Measurements from ENCODE around the gene DYRK3. TPM values are rescaled to one million over a fixed set of nuclear protein-coding genes. Genes with fewer than 3 reads are reported as not detected.

The DYRK3 gene
- total and polyA plus RNA-seq, 2 of the 8 experiments (the other 6 are each of a cell fraction or from before 2014, with no cell fraction given): 2.1 to 8.5 TPM

DNA sequence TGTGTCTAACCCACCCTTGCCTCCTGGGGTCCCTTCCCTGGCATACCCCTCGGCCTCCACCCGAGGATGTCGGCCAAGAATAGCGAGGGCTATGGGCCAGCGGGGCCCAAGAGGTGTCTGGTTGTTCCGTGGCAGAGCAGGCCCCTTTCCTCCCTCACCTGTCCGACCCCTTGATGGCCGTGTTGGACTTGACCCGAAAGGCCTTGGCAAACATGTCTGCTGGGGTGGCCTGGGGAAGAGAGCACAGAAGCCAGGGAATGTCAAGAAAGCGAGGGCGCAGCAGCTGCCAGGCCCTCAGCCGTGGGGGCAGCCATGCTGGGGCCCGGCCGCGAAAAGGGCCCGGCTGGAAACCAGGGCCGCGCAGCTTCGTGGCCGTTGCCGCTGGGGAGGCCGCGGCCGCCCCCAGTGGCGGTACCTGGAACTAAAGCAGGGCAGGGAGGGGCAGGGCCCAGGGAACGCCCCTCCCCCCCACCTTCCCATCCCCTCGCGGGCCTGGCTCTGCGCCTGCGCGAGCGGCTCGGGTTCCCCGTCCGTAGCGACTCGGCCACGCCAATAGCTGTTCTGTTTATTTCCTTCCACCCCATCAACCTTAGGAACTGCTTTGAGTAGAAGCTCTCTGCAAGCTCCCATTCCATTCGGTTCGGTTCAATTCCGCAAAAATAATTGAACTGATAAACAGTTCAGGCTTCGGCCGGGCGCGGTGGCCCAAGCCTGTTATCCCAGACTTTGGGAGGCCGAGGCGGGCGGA is 23.0 kb upstream of the DYRK3 start, which contains the start of gene EIF2D (continued):
- TF ChIP-seq, protein P1, sequence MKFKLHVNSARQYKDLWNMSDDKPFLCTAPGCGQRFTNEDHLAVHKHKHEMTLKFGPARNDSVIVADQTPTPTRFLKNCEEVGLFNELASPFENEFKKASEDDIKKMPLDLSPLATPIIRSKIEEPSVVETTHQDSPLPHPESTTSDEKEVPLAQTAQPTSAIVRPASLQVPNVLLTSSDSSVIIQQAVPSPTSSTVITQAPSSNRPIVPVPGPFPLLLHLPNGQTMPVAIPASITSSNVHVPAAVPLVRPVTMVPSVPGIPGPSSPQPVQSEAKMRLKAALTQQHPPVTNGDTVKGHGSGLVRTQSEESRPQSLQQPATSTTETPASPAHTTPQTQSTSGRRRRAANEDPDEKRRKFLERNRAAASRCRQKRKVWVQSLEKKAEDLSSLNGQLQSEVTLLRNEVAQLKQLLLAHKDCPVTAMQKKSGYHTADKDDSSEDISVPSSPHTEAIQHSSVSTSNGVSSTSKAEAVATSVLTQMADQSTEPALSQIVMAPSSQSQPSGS (IDR thresholded peaks at IDR 0.05; ENCODE audit: low read length): peak; percentile 74; the same call in 1 of the 2 replicates
- TF ChIP-seq EP300 (IDR thresholded peaks at IDR 0.05; ENCODE audit: borderline replicate concordance in 1 of 2, low read depth in 2 of 2, low read length in 2 of 2): peak in 1 of 2 experiments; percentile 88; a peak in 1 of 3 replicates
- TF ChIP-seq HDAC2 (IDR thresholded peaks at IDR 0.05; ENCODE audit: borderline replicate concordance in 1 of 2, low read depth in 2 of 2, low read length in 2 of 2): peak; percentile 31 to 93; a peak in 2 of 4 replicates
- no peak for TF ChIP-seq RNF2 (IDR thresholded peaks at IDR 0.05; ENCODE audit: borderline replicate concordance, low read depth, low read length, missing control alignments, poor library complexity, severe bottlenecking)
- peak; percentile 94 for TF ChIP-seq NRF1 (IDR thresholded peaks at IDR 0.05; ENCODE audit: low read depth, low read length)
- peak; percentile 20; the same call in 1 of the 2 replicates for TF ChIP-seq CEBPB (IDR thresholded peaks at IDR 0.05; ENCODE audit: low read depth, low read length)
- no peak for TF ChIP-seq ZNF274 (IDR thresholded peaks at IDR 0.05; ENCODE audit: borderline replicate concordance, extremely low read depth, low read length)
- TF ChIP-seq TEAD4 (IDR thresholded peaks at IDR 0.05; ENCODE audit: low read depth, low read length): peak; percentile 69
- TF ChIP-seq SP4 (IDR thresholded peaks at IDR 0.05; ENCODE audit: low read length): peak; percentile 95
- TF ChIP-seq SRF (IDR thresholded peaks at IDR 0.05; ENCODE audit: low read depth, low read length): peak; percentile 51; the same call in 1 of the 2 replicates
- TF ChIP-seq, protein P2, sequence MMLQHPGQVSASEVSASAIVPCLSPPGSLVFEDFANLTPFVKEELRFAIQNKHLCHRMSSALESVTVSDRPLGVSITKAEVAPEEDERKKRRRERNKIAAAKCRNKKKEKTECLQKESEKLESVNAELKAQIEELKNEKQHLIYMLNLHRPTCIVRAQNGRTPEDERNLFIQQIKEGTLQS (IDR thresholded peaks at IDR 0.05; ENCODE audit: insufficient read depth, low read depth, low read length): no peak
- TF ChIP-seq ASH2L (IDR thresholded peaks at IDR 0.05; ENCODE audit: low read length): peak; percentile 87
- TF ChIP-seq SIX5 (IDR thresholded peaks at IDR 0.05; ENCODE audit: low read depth, low read length): peak; percentile 29; the same call in 1 of the 2 replicates
- peak; percentile 92 to 97 for TF ChIP-seq POLR2A (IDR thresholded peaks at IDR 0.05; ENCODE audit: control extremely low read depth in 1 of 2, low read depth in 2 of 2, low read length in 2 of 2)
- 0 out of 2 replicates have a peak, but pooled peaks have one; percentile 54 for TF ChIP-seq TCF12 (IDR thresholded peaks at IDR 0.05; ENCODE audit: low read depth, low read length)
- peak; percentile 48; the same call in 1 of the 2 replicates for TF ChIP-seq BACH1 (IDR thresholded peaks at IDR 0.05; ENCODE audit: low read length)
- peak; percentile 7 for TF ChIP-seq NANOG (IDR thresholded peaks at IDR 0.05; ENCODE audit: insufficient read depth, low read depth, low read length, poor library complexity, severe bottlenecking)
- no peak for TF ChIP-seq RFX5 (IDR thresholded peaks at IDR 0.05; ENCODE audit: borderline replicate concordance, low read depth, low read length)
- TF ChIP-seq RAD21 (IDR thresholded peaks at IDR 0.05 in 1 of 2, conservative IDR thresholded peaks at IDR 0.05 in 1 of 2; ENCODE audit: low read depth in 2 of 2, low read length in 2 of 2): peak; percentile 35 to 39; a peak in 2 of 4 replicates
- 0 out of 2 replicates have a peak, but pooled peaks have one; percentile 58 for TF ChIP-seq RXRA (IDR thresholded peaks at IDR 0.05; ENCODE audit: insufficient read depth, low read depth, low read length)
- TF ChIP-seq SIRT6 (IDR thresholded peaks at IDR 0.05; ENCODE audit: low read length): no peak

Measured in H1 (cell line).